Neural cell (in vitro differentiated cells): ENCODE measurements around the gene ISOC2. TPM values are rescaled to one million over a fixed set of nuclear protein-coding genes. Genes with fewer than 3 reads are reported as not detected.
A peak's percentile ranks its signal among the peaks of the same experiment; 100 is the strongest.

Source experiments
- H2AFZ ChIP-seq: fragments of 200-600, 300-800 bp; sonication (generic), shearing (Covaris generic); 2 replicates; pipeline ENCODE4 v1.6.0; 2014; ENCODE audit warnings: low read depth, mild to moderate bottlenecking, antibody characterized with exemption, low read length, moderate library complexity
- H3F3A ChIP-seq: fragments of 200-600 bp; shearing (Covaris generic); 2 replicates; pipeline ENCODE4 v1.6.1; 2016; ENCODE audit warnings: mild to moderate bottlenecking, moderate library complexity, mixed read lengths, antibody characterized with exemption, low read length; ENCODE audit not compliant: insufficient read depth, poor library complexity, severe bottlenecking
- H3K27ac ChIP-seq: fragments of 200-600, 300-800 bp; sonication (generic), shearing (Covaris generic); 2 replicates; pipeline ENCODE4 v1.5.1; 2014; ENCODE audit warnings: mild to moderate bottlenecking, low read length, moderate library complexity
- H3K27me3 ChIP-seq: fragments of 300-800, 200-600 bp; sonication (generic), shearing (Covaris generic); 2 replicates; pipeline ENCODE4 v1.6.0; 2014; ENCODE audit warnings: mild to moderate bottlenecking, low read depth, low read length, moderate library complexity; ENCODE audit not compliant: insufficient read depth
- H3K36me3 ChIP-seq: fragments of 300-800, 200-600 bp; sonication (generic), shearing (Covaris generic); 2 replicates; pipeline ENCODE4 v1.5.1; 2014; ENCODE audit warnings: mild to moderate bottlenecking, antibody characterized with exemption, low read length, moderate library complexity; ENCODE audit not compliant: insufficient read depth
- H3K4me2 ChIP-seq: fragments of 300-800, 200-600 bp; sonication (generic), shearing (Covaris generic); 2 replicates; pipeline ENCODE4 v1.6.0; 2014; ENCODE audit warnings: mild to moderate bottlenecking, low read length
- H3K4me3 ChIP-seq: fragments of 300-800, 200-600 bp; sonication (generic), shearing (Covaris generic); 2 replicates; pipeline ENCODE4 v1.5.1; 2014; ENCODE audit warnings: mild to moderate bottlenecking, low read length, moderate library complexity
- H3K79me2 ChIP-seq: fragments of 200-600 bp; shearing (Covaris generic); replicated peaks from 2 replicates; pipeline ENCODE4 v1.6.0; 2014; ENCODE audit warnings: mild to moderate bottlenecking, low read length, moderate library complexity; ENCODE audit not compliant: insufficient read depth
- H3K9ac ChIP-seq: fragments of 300-800, 200-600 bp; sonication (generic), shearing (Covaris generic); 2 replicates; pipeline ENCODE4 v1.6.1; 2016; ENCODE audit warnings: mild to moderate bottlenecking, low read length, mixed read lengths
- H3K9me2 ChIP-seq: fragments of 200-600 bp; shearing (Covaris generic); 2 replicates; pipeline ENCODE4 v1.6.1; 2016; ENCODE audit warnings: mild to moderate bottlenecking, low read length, mixed read lengths; ENCODE audit not compliant: insufficient read depth
- H3K9me3 ChIP-seq: fragments of 200-600, 300-800 bp; sonication (generic), shearing (Covaris generic); 2 replicates; pipeline ENCODE4 v1.6.1; 2016; ENCODE audit warnings: mild to moderate bottlenecking, mixed run types, low read length, moderate library complexity, mixed read lengths
- H4K20me1 ChIP-seq: fragments of 200-600 bp; shearing (Covaris generic); 2 replicates; pipeline ENCODE4 v1.6.1; 2016; ENCODE audit warnings: mild to moderate bottlenecking, mixed run types; ENCODE audit not compliant: insufficient read depth
- CTCF ChIP-seq: fragments of 450-650 bp; IDR thresholded peaks from 2 replicates; pipeline ENCODE4 v1.5.1; 2014; ENCODE audit warnings: antibody characterized with exemption, mild to moderate bottlenecking, moderate library complexity; ENCODE audit not compliant: poor library complexity, severe bottlenecking
- EP300 ChIP-seq: fragments of 450-650 bp; conservative IDR thresholded peaks from 2 replicates; pipeline ENCODE4 v1.6.1; 2014; ENCODE audit warnings: antibody characterized with exemption, mild to moderate bottlenecking, moderate library complexity; ENCODE audit not compliant: poor library complexity, severe bottlenecking
- EZH2 ChIP-seq: fragments of 200-600, 300-800 bp; shearing (Covaris generic), sonication (generic); IDR thresholded peaks from 2 replicates; pipeline ENCODE4 v1.6.1; 2014; ENCODE audit warnings: antibody characterized with exemption, low read length, borderline replicate concordance, mild to moderate bottlenecking; ENCODE audit not compliant: insufficient read depth, poor library complexity, severe bottlenecking
- MXI1 ChIP-seq: fragments of 450-650 bp; conservative IDR thresholded peaks from 2 replicates; pipeline ENCODE4 v1.6.1; 2014; ENCODE audit warnings: antibody characterized with exemption, mild to moderate bottlenecking; ENCODE audit not compliant: poor library complexity, severe bottlenecking
- POLR2AphosphoS5 ChIP-seq: IDR thresholded peaks from 2 replicates; pipeline ENCODE4 v1.6.1; 2012
- RAD21 ChIP-seq: fragments of 450-650 bp; conservative IDR thresholded peaks from 2 replicates; pipeline ENCODE4 v1.6.1; 2014; ENCODE audit warnings: antibody characterized with exemption, mild to moderate bottlenecking, moderate library complexity
- SMC3 ChIP-seq: fragments of 450-650 bp; conservative IDR thresholded peaks from 2 replicates; pipeline ENCODE4 v1.6.1; 2014; ENCODE audit warnings: antibody characterized with exemption, mild to moderate bottlenecking, moderate library complexity; ENCODE audit not compliant: poor library complexity
- TAF1 ChIP-seq: IDR thresholded peaks from 2 replicates; pipeline ENCODE4 v1.6.1; 2012; ENCODE audit warnings: low read depth
- polyA plus RNA-seq: library from polyadenylated mRNA; depleted of rRNA; stranded (reverse); fragments of >200 nt; gene quantifications from 2 replicates; pipeline ENCODE4 v1.2.3, GENCODE V29; 2014
- TF ChIP-seq, protein P1 (sequence below): IDR thresholded peaks from 2 replicates; pipeline ENCODE4 v1.6.1; 2012; ENCODE audit warnings: borderline replicate concordance

The ISOC2 gene
- polyA plus RNA-seq, 1 donor from 2014 or later = 48.1 TPM

DNA sequence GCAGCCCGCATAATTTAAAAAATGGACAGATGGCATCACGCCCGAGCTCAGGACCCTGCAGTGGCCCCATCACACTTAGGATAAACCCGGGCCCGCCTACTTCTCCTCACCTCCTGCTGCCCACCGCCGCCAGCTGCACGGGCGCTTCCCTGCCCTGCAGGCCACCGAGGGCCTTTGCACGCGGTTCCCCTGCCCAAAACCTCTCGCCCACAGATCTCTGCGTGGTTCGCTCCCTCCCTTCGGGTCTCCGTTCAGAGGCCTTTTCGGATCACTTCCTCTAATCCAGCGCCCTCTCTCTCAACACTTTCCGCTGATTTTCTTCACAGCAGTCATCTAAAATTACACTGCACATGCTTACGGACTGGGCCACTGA, 20.1 kb downstream of the ISOC2 start:
- H3K4me3 ChIP-seq = peak overlapping the region; percentile 12
- no peaks in the 10 kb centered on the region for H3K9me3 ChIP-seq
- H4K20me1 ChIP-seq = peaks cover 6% of the 10 kb centered on the region
- H3K9me2 ChIP-seq = no peaks in the 10 kb centered on the region
- no peak overlapping the region for H3K4me2 ChIP-seq
- H3K27ac ChIP-seq = no peak overlapping the region
- no peak overlapping the region for H2AFZ ChIP-seq
- no peaks in the 10 kb centered on the region for H3F3A ChIP-seq
- H3K79me2 ChIP-seq = no peaks in the 10 kb centered on the region
- H3K9ac ChIP-seq = no peak overlapping the region
- TF ChIP-seq SMC3 = no peak
- no peak for TF ChIP-seq CTCF
- no peak for TF ChIP-seq MXI1
- TF ChIP-seq, protein P1, sequence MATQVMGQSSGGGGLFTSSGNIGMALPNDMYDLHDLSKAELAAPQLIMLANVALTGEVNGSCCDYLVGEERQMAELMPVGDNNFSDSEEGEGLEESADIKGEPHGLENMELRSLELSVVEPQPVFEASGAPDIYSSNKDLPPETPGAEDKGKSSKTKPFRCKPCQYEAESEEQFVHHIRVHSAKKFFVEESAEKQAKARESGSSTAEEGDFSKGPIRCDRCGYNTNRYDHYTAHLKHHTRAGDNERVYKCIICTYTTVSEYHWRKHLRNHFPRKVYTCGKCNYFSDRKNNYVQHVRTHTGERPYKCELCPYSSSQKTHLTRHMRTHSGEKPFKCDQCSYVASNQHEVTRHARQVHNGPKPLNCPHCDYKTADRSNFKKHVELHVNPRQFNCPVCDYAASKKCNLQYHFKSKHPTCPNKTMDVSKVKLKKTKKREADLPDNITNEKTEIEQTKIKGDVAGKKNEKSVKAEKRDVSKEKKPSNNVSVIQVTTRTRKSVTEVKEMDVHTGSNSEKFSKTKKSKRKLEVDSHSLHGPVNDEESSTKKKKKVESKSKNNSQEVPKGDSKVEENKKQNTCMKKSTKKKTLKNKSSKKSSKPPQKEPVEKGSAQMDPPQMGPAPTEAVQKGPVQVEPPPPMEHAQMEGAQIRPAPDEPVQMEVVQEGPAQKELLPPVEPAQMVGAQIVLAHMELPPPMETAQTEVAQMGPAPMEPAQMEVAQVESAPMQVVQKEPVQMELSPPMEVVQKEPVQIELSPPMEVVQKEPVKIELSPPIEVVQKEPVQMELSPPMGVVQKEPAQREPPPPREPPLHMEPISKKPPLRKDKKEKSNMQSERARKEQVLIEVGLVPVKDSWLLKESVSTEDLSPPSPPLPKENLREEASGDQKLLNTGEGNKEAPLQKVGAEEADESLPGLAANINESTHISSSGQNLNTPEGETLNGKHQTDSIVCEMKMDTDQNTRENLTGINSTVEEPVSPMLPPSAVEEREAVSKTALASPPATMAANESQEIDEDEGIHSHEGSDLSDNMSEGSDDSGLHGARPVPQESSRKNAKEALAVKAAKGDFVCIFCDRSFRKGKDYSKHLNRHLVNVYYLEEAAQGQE = no peak
- TF ChIP-seq POLR2AphosphoS5 = no peak
- TF ChIP-seq TAF1 = no peak
- no peak for TF ChIP-seq EZH2
- no peak for TF ChIP-seq RAD21
- no peak for TF ChIP-seq EP300
- H3K36me3 ChIP-seq = no peaks in the 10 kb centered on the region
- H3K27me3 ChIP-seq = peaks cover 68% of the 10 kb centered on the region

DNA sequence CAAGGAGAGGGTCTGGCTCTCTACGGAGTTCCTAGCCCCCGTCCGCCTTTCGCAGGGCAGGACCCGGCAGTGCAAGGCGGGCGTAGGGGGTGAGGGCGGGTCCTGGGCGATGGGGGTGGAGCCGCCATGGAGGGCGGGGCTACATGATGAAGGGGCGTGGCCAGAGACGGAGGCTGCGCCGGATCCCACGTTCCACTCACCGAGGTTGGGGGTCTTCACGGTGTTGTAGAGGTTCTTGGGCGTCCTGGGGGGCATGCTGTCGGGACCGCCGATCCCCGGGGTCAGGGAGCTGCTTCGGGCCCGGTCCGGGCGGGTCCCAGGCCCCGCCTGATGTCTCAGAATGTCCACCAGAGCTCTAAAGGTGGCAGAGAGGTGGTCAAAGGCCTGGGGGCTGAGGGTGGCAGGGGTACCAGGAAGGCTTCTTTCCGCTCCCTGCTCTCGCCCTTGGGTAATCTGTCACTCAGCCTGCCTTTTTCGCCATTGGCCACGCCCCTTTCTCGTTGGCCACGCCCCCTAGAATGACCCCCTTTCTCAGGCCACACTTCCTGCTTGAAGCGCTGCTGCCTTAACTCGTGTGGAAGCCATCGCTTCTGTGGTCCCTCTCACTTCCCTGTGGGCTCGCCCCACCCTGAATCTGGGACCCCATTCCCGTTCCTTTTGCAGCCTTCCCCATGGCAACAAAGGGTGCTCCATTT, 20.9 kb downstream of the ISOC2 start:
- Histone ChIP-seq H3K9ac (no peak overlapping the region), H3K9me3 (no peaks in the 10 kb centered on the region), H3K27ac (no peak overlapping the region), H3K27me3 (peaks cover 68% of the 10 kb centered on the region), H3K9me2 (no peaks in the 10 kb centered on the region), H3F3A (no peaks in the 10 kb centered on the region), H3K36me3 (no peaks in the 10 kb centered on the region), H3K4me3 (no peak overlapping the region), H2AFZ (no peak overlapping the region), H4K20me1 (peaks cover 6% of the 10 kb centered on the region), H3K79me2 (no peaks in the 10 kb centered on the region), H3K4me2 (no peak overlapping the region)
- TF ChIP-seq RAD21 (no peak), MXI1 (no peak)

DNA sequence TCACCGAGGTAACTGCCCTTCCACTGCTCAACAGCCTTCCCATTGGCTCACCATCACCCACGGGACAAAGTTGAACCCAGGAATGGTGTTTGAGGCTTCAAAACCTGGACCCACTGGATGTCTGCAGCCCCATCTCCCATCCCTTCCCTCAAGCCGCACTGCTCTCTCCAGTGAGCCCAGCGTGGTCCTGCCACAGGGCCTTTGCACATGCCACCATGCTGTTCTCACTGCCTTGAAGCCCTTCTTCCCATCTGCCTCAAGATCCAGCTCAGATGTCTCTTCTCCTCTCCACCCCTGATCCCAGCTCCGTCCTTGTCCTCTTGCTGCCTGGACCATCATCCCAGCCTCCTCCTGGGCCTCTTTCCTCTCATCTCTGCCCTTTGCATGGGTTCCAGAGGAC, 22.4 kb downstream of the ISOC2 start:
- no peaks in the 10 kb centered on the region for H3F3A ChIP-seq
- no peak overlapping the region for H2AFZ ChIP-seq
- H3K27ac ChIP-seq = no peak overlapping the region
- no peak overlapping the region for H3K4me3 ChIP-seq
- no peaks in the 10 kb centered on the region for H3K9me3 ChIP-seq
- H3K36me3 ChIP-seq = no peaks in the 10 kb centered on the region
- H3K79me2 ChIP-seq = no peaks in the 10 kb centered on the region
- peaks cover 54% of the 10 kb centered on the region for H3K27me3 ChIP-seq
- H3K9ac ChIP-seq = no peak overlapping the region
- H4K20me1 ChIP-seq = peaks cover 6% of the 10 kb centered on the region
- TF ChIP-seq EZH2 (no peak), MXI1 (no peak), SMC3 (no peak), POLR2AphosphoS5 (no peak), CTCF (no peak), EP300 (no peak), RAD21 (no peak), TAF1 (no peak)
- TF ChIP-seq, protein P1 = no peak
- no peaks in the 10 kb centered on the region for H3K9me2 ChIP-seq
- H3K4me2 ChIP-seq = no peak overlapping the region
